Measurements from ENCODE around the gene PSMF1.

The PSMF1 gene

DNA sequence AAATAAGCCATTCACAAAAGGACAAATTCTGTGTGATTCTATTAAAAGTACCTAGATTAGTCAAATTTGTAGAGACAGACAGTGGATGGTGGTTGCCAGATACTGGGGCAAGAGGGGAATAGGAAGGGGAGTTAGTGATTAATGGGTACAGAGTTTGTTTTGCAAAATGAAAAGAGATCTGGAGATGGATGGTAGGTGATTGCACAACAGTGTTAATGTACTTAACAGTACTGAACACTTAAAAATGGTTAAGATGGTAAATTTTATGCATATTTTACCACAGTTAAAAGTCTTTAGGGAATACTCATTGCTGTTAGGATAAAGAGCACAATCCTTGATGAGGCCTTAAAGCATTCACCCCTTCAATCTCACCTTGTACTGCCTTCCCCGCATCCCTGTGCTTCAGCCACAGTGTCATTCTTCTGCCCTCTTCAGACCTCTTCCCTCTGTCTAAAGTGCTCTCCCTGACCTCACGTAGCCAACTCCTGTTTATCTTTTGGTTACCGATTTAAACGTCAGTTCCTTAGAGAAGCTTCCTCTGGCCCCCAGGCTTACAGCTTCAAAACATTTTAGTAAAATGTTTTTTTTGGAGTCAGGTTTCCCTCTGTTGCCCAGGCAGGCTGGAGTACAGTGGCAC is 11.8 kb downstream of the PSMF1 start:
- H3K36me3 ChIP-seq = peaks cover 62% of the 10 kb centered on the region
- H3K27me3 ChIP-seq = no peaks in the 10 kb centered on the region
- TF ChIP-seq, protein P1, sequence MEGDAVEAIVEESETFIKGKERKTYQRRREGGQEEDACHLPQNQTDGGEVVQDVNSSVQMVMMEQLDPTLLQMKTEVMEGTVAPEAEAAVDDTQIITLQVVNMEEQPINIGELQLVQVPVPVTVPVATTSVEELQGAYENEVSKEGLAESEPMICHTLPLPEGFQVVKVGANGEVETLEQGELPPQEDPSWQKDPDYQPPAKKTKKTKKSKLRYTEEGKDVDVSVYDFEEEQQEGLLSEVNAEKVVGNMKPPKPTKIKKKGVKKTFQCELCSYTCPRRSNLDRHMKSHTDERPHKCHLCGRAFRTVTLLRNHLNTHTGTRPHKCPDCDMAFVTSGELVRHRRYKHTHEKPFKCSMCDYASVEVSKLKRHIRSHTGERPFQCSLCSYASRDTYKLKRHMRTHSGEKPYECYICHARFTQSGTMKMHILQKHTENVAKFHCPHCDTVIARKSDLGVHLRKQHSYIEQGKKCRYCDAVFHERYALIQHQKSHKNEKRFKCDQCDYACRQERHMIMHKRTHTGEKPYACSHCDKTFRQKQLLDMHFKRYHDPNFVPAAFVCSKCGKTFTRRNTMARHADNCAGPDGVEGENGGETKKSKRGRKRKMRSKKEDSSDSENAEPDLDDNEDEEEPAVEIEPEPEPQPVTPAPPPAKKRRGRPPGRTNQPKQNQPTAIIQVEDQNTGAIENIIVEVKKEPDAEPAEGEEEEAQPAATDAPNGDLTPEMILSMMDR (IDR thresholded peaks at IDR 0.05) = no peak
- H3K27ac ChIP-seq = peak overlapping the region; percentile 60
- H3K4me1 ChIP-seq (ENCODE audit: control insufficient read depth in 1 of 2, insufficient read depth in 1 of 2, low read depth in 1 of 2, low read length in 1 of 2) = peaks cover 9 to 11% of the 10 kb centered on the region in 2 experiments
- no peaks in the 10 kb centered on the region for H3K9me3 ChIP-seq
- no peak overlapping the region for H3K4me3 ChIP-seq (ENCODE audit: low read depth in 1 of 2, low read length in 1 of 2)

DNA sequence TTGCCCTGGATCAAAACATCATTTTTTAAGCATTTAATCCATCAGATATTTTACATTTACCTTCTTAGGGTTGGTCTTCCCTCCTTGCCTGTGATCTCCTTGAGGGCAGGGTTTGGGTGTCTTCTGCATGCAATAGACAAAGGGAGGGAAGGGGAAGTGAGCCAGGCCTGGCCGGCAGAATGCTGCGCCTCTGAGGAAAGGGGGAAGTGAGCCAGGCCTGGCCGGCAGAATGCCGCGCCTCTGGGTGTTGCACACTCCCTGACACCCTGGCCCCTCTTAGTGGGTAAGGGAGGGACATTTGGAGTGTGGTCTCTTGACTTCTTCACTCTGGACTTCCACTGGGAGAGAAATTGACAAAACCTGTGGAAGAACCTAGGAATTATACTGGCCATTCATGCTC is 12.4 kb downstream of the PSMF1 start:
- TF ChIP-seq, protein P1 (IDR thresholded peaks at IDR 0.05) = no peak
- H3K27ac ChIP-seq = peak overlapping the region; percentile 60
- H3K4me3 ChIP-seq (ENCODE audit: low read depth in 1 of 2, low read length in 1 of 2) = no peak overlapping the region
- H3K36me3 ChIP-seq = peaks cover 62% of the 10 kb centered on the region
- H3K9me3 ChIP-seq = no peaks in the 10 kb centered on the region
- H3K4me1 ChIP-seq (ENCODE audit: control insufficient read depth in 1 of 2, insufficient read depth in 1 of 2, low read depth in 1 of 2, low read length in 1 of 2) = peaks cover 9 to 11% of the 10 kb centered on the region in 2 experiments
- no peaks in the 10 kb centered on the region for H3K27me3 ChIP-seq

DNA sequence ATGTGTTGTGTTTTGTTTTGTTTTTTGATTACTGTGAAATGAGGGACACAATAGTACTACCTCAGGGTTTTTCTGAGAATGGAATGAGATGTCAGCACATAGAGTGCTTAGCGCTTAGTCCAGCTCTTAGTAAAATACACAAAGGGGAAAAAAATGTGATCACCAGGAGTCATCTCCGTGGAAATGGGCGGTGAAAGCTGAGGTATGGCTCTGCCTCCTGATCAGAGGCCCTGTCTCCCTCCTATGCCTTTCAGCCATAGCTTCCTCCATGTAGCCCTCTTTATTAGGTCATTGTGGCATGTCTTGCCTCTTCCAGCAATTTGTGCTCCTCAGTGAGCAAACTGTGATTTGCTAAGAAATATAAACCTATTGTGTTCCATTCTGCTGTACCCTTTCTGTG is 13.0 kb downstream of the PSMF1 start:
- peak overlapping the region; percentile 60 for H3K27ac ChIP-seq

DNA sequence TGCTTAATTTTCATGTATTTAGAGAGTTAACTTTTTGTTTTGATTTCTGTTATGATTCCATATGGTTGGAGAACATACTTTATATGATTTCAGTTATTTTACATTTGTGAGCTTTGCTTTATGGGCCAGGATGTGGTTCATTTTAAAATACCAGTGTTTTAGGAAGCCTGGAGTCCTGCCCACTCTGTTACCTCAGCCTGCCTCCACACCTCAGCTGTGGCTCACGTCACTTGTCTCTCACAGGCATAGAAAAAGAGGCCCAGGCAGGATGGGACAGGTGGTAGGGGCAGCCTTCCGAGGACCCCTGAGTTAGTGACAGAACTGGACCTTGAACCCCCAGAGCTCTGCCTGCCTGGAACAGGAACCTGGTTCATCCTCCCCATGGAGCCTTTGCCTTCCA is 16.0 kb downstream of the PSMF1 start:
- no peaks in the 10 kb centered on the region for H3K27me3 ChIP-seq
- no peaks in the 10 kb centered on the region for H3K9me3 ChIP-seq
- no peak overlapping the region for H3K4me3 ChIP-seq (ENCODE audit: low read depth in 1 of 2, low read length in 1 of 2)
- H3K27ac ChIP-seq = no peak overlapping the region
- peaks cover 9 to 11% of the 10 kb centered on the region in 2 experiments for H3K4me1 ChIP-seq (ENCODE audit: control insufficient read depth in 1 of 2, insufficient read depth in 1 of 2, low read depth in 1 of 2, low read length in 1 of 2)
- TF ChIP-seq, protein P1 (IDR thresholded peaks at IDR 0.05) = no peak
- H3K36me3 ChIP-seq = peaks cover 60% of the 10 kb centered on the region

More for the DNA sequence above, 13.0 kb downstream of the PSMF1 start:
- TF ChIP-seq, protein P1 (IDR thresholded peaks at IDR 0.05) = no peak
- H3K4me1 ChIP-seq (ENCODE audit: control insufficient read depth in 1 of 2, insufficient read depth in 1 of 2, low read depth in 1 of 2, low read length in 1 of 2) = peaks cover 9 to 11% of the 10 kb centered on the region in 2 experiments
- H3K27me3 ChIP-seq = no peaks in the 10 kb centered on the region
- H3K9me3 ChIP-seq = no peaks in the 10 kb centered on the region
- H3K36me3 ChIP-seq = peaks cover 62% of the 10 kb centered on the region
- no peak overlapping the region for H3K4me3 ChIP-seq (ENCODE audit: low read depth in 1 of 2, low read length in 1 of 2)

DNA sequence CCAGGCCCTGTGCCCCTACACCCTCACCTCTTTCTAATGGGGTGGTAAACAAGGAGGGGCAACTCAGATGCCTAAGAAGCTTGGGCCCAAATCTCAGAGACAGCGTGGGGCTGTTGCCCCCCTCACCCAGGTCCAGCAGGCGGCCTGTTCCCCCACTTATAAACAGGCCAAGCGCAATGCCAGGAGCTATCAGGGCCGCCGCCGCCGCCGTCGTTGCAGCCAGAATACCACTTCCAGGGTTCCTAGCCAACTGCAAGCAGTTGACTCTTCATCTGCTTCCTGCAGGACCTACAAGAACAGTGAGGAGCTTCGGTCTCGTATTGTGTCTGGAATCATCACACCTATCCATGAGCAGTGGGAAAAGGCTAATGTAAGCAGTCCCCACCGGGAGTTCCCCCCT is 16.4 kb downstream of the PSMF1 start:
- Histone ChIP-seq H3K36me3 (peaks cover 58% of the 10 kb centered on the region), H3K27me3 (no peaks in the 10 kb centered on the region), H3K4me1 (ENCODE audit: control insufficient read depth in 1 of 2, insufficient read depth in 1 of 2, low read depth in 1 of 2, low read length in 1 of 2) (peaks cover 9 to 11% of the 10 kb centered on the region in 2 experiments), H3K27ac (no peak overlapping the region), H3K9me3 (no peaks in the 10 kb centered on the region), H3K4me3 (ENCODE audit: low read depth in 1 of 2, low read length in 1 of 2) (no peak overlapping the region)
- TF ChIP-seq, protein P1 (IDR thresholded peaks at IDR 0.05) = no peak
